ENCODE measurements around the gene NMT1.

- TF ChIP-seq CTCF (IDR thresholded peaks at IDR 0.05 in 4 of 5, conservative IDR thresholded peaks at IDR 0.05 in 1 of 5) (no peak), POLR2A (IDR thresholded peaks at IDR 0.05) (no peak)
These were observed 6.5 kb downstream of the NMT1 start for GRCh38 chr17:45067637-45068036.

Data from gastrocnemius medialis (tissue), 4 donors.